Gastroesophageal sphincter (tissue), 3 donors: ENCODE data around the gene UBR3.

Experiments
- POLR2A ChIP-seq, 2 donors: fragments of 450-650 bp; IDR thresholded peaks; one replicate each; pipeline ENCODE4 v1.6.1; 2017; ENCODE audit warnings: antibody characterized with exemption in 2 of 2, mild to moderate bottlenecking in 2 of 2, moderate library complexity in 1 of 2
- POLR2AphosphoS5 ChIP-seq: sonication (generic); formaldehyde crosslinking; IDR thresholded peaks from one replicate; pipeline ENCODE4 v1.6.1; 2017; ENCODE audit warnings: antibody characterized with exemption
- TF ChIP-seq, protein P1 (sequence below), 4 experiments: fragments of 200-600 bp in 2 of 4; fragments of 450-650 bp in 2 of 4; sonication (generic) in 1 of 4; IDR thresholded peaks; one replicate each; pipeline ENCODE4 v1.5.1; 2017 to 2019; ENCODE audit warnings: antibody characterized with exemption in 4 of 4, mild to moderate bottlenecking in 2 of 4, moderate library complexity in 2 of 4

DNA sequence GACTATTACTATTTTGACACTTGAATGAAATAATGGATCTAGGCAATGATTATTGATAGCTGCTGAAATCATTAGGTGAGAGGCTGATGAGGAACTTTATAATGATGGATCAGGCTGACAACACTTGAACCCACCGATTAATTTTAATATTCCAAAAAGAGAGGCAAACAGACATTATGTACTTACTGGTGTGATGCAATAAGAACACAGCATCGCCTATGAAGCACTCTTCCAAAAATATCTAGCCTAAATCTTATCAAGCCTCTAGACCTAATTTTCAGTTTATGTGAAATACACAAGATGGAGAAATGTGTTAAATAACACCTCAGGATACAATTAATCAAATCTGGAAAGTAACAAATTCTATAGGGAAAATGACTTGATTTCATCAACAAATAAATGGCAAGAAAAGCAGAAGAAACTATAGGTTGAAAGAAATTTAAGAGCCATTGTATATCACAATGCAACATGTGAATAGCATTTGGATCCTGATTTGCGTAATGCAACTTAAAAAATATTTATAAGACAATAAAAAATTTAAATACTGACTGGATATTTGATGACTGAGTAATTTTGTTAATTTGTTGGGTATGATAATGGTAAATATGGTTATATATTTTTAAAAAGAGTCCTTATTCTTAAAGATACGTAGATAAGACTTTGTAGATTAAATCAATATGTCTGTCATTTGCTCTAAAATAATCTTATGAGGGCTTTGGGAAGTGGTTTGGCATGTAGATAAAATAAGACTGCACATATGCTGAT is 45.8 kb upstream of the UBR3 start:
- TF ChIP-seq, protein P1, sequence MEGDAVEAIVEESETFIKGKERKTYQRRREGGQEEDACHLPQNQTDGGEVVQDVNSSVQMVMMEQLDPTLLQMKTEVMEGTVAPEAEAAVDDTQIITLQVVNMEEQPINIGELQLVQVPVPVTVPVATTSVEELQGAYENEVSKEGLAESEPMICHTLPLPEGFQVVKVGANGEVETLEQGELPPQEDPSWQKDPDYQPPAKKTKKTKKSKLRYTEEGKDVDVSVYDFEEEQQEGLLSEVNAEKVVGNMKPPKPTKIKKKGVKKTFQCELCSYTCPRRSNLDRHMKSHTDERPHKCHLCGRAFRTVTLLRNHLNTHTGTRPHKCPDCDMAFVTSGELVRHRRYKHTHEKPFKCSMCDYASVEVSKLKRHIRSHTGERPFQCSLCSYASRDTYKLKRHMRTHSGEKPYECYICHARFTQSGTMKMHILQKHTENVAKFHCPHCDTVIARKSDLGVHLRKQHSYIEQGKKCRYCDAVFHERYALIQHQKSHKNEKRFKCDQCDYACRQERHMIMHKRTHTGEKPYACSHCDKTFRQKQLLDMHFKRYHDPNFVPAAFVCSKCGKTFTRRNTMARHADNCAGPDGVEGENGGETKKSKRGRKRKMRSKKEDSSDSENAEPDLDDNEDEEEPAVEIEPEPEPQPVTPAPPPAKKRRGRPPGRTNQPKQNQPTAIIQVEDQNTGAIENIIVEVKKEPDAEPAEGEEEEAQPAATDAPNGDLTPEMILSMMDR (IDR thresholded peaks at IDR 0.05): no peak
- no peak for TF ChIP-seq POLR2A (IDR thresholded peaks at IDR 0.05)
- TF ChIP-seq POLR2AphosphoS5: no peak
